Measurements from ENCODE around the gene TOM1L1.

Gene TOM1L1

DNA sequence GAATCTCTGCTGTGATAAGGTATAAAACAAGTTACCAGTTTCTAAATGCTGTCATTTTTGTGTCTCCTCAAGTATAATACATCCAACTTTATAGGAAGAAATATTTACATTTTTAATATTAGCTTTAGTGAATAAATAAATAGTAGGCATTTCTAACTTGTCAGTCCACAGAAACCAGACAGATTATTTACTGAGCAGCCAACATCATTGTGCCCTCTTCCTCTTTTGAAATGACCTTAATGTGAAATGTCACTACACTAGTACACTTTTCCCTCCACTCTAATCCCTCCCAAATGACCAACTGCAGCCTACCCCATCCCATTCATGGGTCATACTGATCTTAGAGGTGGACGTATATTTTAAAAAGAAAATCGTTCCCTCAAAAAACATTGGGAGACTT, 77.1 kb downstream of the TOM1L1 start:
- TF ChIP-seq, protein P1, sequence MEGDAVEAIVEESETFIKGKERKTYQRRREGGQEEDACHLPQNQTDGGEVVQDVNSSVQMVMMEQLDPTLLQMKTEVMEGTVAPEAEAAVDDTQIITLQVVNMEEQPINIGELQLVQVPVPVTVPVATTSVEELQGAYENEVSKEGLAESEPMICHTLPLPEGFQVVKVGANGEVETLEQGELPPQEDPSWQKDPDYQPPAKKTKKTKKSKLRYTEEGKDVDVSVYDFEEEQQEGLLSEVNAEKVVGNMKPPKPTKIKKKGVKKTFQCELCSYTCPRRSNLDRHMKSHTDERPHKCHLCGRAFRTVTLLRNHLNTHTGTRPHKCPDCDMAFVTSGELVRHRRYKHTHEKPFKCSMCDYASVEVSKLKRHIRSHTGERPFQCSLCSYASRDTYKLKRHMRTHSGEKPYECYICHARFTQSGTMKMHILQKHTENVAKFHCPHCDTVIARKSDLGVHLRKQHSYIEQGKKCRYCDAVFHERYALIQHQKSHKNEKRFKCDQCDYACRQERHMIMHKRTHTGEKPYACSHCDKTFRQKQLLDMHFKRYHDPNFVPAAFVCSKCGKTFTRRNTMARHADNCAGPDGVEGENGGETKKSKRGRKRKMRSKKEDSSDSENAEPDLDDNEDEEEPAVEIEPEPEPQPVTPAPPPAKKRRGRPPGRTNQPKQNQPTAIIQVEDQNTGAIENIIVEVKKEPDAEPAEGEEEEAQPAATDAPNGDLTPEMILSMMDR (IDR thresholded peaks at IDR 0.05; ENCODE audit: extremely low read depth, insufficient read depth, missing control alignments) = no peak
- in situ Hi-C loops (cut with MboI; ENCODE audit: low pct_unique_long_range_greater_than_20kb, low sequenced_read_pairs, unreplicated experiment) = loop anchor here (25.0 kb wide), 2 partner anchors 335 to 535 kb away; partner anchors contain the start of gene SMIM36
- no peak for DNase-seq (ENCODE audit: low spot score)

DNA sequence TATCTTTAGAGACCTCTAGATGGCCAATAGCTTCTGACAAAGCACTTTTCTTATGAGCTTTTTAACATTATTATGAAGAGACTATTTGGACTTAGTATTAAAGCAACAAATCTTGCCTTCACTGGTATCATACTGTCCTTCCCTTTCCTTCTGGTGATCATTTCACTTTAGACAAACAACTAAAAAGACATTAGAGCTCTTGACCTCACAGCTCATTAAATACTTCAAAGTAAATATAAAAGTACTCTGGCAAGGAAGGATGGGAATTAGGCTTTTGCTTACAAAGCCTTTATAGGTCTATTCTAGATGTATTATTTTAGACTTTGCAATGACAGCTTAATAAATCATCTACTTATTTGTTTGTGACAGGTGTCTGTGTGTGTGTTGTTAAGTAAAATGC, 79.0 kb downstream of the TOM1L1 start:
- TF ChIP-seq, protein P1 (IDR thresholded peaks at IDR 0.05; ENCODE audit: extremely low read depth, insufficient read depth, missing control alignments) = no peak
- no peak for DNase-seq (ENCODE audit: low spot score)
- in situ Hi-C loops (cut with MboI; ENCODE audit: low pct_unique_long_range_greater_than_20kb, low sequenced_read_pairs, unreplicated experiment) = loop anchor here (25.0 kb wide), 2 partner anchors 333 to 533 kb away; partner anchors contain the start of gene SMIM36

DNA sequence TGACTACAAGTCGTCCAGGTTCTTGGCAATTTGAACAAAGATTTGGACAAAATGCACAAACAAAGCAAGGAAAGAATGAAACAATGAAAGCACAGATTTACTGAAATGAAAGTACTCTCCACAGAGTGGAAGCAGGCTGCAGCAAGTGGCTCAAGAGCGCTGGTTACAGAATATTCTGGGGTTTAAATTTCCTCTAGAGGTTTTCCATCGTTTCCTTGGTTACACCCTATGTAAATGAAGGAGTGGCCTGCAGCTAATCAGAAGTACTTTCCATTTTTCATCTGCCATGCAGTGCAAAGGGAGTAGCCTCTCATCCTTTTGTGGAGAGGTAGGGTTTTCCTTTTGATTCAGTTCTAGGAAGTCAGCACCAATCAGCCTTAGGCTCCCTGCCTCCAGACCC, 79.7 kb downstream of the TOM1L1 start:
- TF ChIP-seq, protein P1 (IDR thresholded peaks at IDR 0.05; ENCODE audit: extremely low read depth, insufficient read depth, missing control alignments) = no peak
- in situ Hi-C loops (cut with MboI; ENCODE audit: low pct_unique_long_range_greater_than_20kb, low sequenced_read_pairs, unreplicated experiment) = loop anchor here (25.0 kb wide), 2 partner anchors 332 to 532 kb away; partner anchors contain the start of gene SMIM36
- no peak for DNase-seq (ENCODE audit: low spot score)

DNA sequence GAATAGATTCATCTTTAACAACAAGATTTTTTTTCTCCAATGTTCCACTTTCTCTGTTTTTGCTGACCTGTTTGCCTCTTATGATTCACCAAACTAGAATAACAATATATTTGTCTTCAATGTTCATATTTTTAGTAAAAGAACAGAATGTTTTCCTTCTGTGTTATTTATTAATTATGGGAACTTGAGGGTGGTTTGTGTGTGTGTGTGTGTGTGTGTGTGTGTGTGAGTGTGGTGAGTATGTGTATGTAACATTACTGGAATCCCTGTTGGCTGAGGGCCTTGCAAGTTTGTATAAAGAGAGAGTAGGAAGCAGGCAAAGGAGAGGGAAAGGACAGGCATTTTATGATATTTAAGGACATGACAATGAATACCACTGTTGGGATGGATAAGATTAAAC, 81.7 kb downstream of the TOM1L1 start:
- no peak for DNase-seq (ENCODE audit: low spot score)
- TF ChIP-seq, protein P1 (IDR thresholded peaks at IDR 0.05; ENCODE audit: extremely low read depth, insufficient read depth, missing control alignments) = no peak
- in situ Hi-C loops (cut with MboI; ENCODE audit: low pct_unique_long_range_greater_than_20kb, low sequenced_read_pairs, unreplicated experiment) = loop anchor here (25.0 kb wide), 2 partner anchors 330 to 530 kb away; partner anchors contain the start of gene SMIM36

DNA sequence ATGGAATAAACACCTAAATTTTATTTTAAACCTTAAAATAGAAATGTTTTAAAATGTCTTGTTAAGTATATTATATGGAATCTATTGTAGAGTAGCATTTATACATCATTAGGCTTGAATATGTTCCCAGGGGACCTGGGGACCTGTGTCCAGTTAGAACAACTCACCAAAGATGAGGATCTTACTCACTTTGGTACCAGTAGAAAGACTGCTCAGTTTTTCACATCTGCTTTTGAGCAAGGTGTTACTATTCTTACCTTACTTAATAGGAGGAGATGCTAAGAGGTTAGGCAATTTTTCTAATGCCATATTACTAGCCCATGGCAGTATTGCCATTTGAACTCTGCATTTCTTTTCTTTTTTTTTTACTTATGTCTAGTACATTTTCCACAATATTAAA, 82.6 kb downstream of the TOM1L1 start:
- in situ Hi-C loops (cut with MboI; ENCODE audit: low pct_unique_long_range_greater_than_20kb, low sequenced_read_pairs, unreplicated experiment) = loop anchor here (25.0 kb wide), 2 partner anchors 329 to 529 kb away; partner anchors contain the start of gene SMIM36
- DNase-seq (ENCODE audit: low spot score) = no peak
- TF ChIP-seq, protein P1 (IDR thresholded peaks at IDR 0.05; ENCODE audit: extremely low read depth, insufficient read depth, missing control alignments) = no peak

DNA sequence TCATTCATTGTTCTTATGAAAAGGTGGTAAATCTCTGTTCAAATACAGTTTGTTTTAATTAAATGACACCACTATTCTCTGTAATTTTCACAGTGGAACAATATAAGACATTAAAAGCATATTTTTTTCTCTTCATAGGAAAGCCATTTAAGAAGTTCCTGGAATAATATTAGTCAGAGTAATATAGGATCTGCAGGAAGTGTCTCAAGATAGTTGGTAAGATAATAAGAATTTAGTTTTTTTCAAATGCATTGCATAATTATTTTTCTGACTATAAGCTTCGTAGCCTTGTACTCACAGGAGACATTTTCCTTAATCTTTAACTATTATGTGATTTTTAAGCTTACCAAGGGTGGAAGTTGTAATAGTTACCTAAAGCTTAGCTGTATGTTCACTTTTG, 84.8 kb downstream of the TOM1L1 start:
- in situ Hi-C loops (cut with MboI; ENCODE audit: low pct_unique_long_range_greater_than_20kb, low sequenced_read_pairs, unreplicated experiment) = loop anchor here (25.0 kb wide), 2 partner anchors 327 to 527 kb away; partner anchors contain the start of gene SMIM36
- DNase-seq (ENCODE audit: low spot score) = no peak
- TF ChIP-seq, protein P1 (IDR thresholded peaks at IDR 0.05; ENCODE audit: extremely low read depth, insufficient read depth, missing control alignments) = no peak
